Measurements from ENCODE around the gene PTPRN2.

PTPRN2 gene

DNA sequence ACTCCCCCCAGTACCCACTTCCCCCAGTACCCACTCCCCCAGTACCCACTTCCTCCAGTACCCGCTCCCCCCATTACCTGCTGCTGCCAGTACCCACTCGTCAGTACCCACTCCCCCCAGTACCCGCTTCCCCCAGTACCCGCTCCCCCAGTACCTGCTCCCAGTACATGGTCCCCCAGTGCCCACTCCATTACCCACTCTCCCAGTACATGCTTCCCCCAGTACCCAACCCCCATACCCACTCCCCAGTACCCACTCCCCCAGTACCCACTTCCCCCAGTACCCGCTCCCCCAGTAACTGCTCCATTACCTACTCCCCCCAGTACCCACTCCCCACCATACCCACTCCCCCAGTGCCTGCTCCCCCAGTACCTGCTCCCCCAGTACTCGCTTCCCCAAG lies 700.2 kb downstream of the PTPRN2 start:
- TF ChIP-seq, protein P1, sequence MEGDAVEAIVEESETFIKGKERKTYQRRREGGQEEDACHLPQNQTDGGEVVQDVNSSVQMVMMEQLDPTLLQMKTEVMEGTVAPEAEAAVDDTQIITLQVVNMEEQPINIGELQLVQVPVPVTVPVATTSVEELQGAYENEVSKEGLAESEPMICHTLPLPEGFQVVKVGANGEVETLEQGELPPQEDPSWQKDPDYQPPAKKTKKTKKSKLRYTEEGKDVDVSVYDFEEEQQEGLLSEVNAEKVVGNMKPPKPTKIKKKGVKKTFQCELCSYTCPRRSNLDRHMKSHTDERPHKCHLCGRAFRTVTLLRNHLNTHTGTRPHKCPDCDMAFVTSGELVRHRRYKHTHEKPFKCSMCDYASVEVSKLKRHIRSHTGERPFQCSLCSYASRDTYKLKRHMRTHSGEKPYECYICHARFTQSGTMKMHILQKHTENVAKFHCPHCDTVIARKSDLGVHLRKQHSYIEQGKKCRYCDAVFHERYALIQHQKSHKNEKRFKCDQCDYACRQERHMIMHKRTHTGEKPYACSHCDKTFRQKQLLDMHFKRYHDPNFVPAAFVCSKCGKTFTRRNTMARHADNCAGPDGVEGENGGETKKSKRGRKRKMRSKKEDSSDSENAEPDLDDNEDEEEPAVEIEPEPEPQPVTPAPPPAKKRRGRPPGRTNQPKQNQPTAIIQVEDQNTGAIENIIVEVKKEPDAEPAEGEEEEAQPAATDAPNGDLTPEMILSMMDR (IDR thresholded peaks at IDR 0.05): no peak
- no peak overlapping the region for H3K4me3 ChIP-seq

DNA sequence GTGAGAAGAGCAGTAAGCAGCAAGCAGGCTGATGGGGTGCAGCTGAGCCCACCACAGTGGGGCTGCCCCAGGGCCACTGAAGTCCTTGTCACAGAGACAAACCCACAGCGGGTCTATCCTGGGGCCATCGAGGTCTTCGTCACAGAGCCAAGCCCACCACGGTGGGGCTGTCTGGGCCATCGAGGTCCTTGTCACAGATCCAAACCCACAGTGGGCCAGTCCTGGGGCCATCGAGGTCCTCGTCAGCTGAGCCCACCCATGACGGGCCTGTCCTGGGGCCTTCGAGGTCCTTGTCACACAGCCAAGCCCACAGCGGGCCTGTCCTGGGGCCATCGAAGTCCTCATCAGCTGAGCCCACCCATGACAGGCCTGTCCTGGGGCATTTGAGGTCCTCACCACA lies 700.9 kb downstream of the PTPRN2 start:
- no peak for DNase-seq (ENCODE audit: low spot score)
- TF ChIP-seq, protein P1 (IDR thresholded peaks at IDR 0.05): no peak

More for the DNA sequence above, 700.2 kb downstream of the PTPRN2 start:
- H3K27ac ChIP-seq: no peak overlapping the region
- no peak for DNase-seq (ENCODE audit: low spot score)

DNA sequence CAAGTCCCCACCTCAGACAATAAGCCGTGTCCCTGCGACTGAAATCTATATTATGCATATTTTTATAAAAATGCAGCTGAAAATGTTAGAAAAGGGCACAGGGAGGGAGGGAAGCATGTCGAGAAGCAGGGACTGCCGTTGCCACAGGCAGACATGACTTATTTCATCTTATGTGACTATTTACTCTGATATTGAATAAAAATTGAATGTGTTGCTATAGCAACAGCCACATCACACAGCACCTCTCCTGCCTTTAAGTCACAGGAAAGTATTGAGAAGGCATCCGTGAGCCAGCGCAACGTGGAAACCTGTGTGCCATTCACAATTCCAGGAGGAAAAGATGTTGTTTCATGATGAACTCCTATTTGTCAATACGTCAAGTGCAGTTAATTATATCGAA lies 701.4 kb downstream of the PTPRN2 start:
- H3K27ac ChIP-seq: no peak overlapping the region
- no peak for DNase-seq (ENCODE audit: low spot score)
- H3K4me3 ChIP-seq: no peak overlapping the region
- TF ChIP-seq, protein P1 (IDR thresholded peaks at IDR 0.05): no peak

More for the DNA sequence above, 700.9 kb downstream of the PTPRN2 start:
- H3K27ac ChIP-seq: no peak overlapping the region
- no peak overlapping the region for H3K4me3 ChIP-seq

DNA sequence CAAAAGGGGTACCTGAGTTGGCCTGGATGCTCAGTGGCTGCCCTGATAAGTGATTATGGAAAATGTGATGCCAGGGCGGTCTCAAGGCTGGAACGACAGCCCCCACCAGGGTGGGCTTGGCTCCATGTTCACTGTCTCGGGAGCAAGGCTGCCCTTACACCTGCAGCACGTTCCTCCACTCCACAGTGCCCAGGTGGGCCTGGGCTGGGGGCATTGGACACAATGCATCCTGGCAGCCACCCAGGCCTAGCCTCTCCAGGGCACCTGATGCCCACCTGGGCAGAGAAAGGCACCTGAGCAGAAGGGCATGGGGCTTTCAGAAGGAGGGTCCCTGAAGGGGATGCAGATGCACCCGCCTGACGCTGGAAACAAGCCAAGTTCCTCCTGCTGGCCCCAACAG lies 702.5 kb downstream of the PTPRN2 start:
- H3K27ac ChIP-seq: no peak overlapping the region
- no peak overlapping the region for H3K4me3 ChIP-seq
- no peak for DNase-seq (ENCODE audit: low spot score)
- TF ChIP-seq, protein P1 (IDR thresholded peaks at IDR 0.05): no peak

DNA sequence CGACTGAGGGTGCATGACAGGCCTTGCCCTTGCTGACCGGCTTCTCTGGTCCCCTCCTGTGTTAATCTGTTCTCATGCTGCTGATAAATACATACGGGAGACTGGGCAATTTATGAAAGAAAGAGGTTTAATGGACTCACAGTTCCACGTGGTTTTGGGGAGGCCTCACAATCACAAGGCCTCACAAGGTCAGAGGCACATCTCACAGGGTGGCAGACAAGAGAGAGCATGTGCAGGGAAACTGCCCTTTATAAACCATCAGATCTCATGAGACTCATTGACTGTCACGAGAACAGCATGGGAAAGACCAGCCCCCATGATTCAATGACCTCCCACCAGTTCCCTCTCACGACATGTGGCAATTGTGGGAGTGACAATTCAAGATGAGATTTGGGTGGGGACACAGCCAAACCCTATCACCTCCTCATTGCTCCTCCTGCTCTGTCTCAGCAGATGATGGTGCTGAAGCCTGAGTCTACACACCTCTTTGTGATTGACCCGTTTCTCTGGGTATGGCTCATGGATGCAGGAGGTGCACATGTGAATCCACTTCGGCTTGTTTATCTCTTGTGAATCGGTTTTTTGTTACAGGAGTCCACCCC lies 703.1 kb downstream of the PTPRN2 start:
- DNase-seq (ENCODE audit: low spot score): no peak
- no peak overlapping the region for H3K27ac ChIP-seq

DNA sequence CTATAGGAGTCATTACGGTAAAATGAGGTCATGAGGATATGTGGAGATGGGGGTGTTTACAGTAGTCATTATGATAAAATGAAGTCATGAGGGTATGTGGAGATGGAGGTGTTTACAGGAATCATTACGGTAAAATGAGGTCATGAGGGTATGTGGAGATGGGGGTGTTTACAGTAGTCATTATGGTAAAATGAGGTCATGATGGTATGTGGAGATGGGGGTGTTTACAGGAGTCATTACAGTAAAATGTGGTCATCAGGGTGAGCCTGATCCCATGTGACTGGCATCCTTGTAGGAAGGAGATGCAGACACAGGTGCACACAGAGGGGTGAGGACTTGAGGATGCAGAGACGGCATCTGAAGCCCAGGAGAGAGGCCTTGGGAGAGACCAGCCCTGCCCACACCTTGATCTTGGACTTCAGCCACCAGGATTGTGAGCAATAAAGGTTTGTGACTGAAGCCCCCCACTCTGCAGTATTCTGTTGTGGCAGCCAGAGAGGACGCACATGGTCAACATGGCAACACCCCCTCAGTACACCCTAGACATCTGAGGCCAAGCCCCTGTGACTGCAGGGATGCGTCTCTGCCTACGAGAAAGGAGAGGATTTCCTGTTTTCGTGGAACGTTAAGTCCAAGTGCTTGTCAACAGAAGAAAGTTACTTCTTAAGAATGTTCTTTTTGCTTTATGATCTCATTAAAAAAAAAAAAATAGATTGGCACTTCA lies 706.4 kb downstream of the PTPRN2 start:
- TF ChIP-seq, protein P1 (IDR thresholded peaks at IDR 0.05): no peak
- no peak overlapping the region for H3K27ac ChIP-seq
- H3K4me3 ChIP-seq: no peak overlapping the region
- no peak for DNase-seq (ENCODE audit: low spot score)

More for the DNA sequence above, 703.1 kb downstream of the PTPRN2 start:
- TF ChIP-seq, protein P1 (IDR thresholded peaks at IDR 0.05): no peak
- H3K4me3 ChIP-seq: no peak overlapping the region

DNA sequence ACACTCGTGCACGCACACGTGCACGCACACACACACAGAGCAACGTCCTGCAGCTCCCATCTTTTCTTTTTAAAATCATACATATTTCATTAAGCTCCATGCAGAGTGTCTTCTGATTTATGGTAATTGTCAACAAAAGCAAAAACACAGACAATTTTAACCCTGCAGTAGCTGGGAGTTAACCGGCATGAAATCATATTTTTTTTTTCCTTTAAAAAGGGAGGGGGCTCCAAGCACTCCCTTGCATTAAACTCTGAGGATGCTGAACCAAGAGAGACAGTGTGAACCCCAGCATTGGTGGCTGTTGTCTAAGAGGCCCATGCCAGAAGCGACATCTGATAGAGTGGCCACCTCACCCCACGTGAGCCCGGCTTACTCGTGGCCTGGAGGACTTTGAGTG lies 708.2 kb downstream of the PTPRN2 start:
- Histone ChIP-seq H3K27ac (no peak overlapping the region), H3K4me3 (no peak overlapping the region)
- DNase-seq (ENCODE audit: low spot score): no peak
- TF ChIP-seq, protein P1 (IDR thresholded peaks at IDR 0.05): no peak
